WI38 (cell line): ENCODE data around the gene MCRIP2.

ENCODE experiments used
- H3K4me3 ChIP-seq: 2 replicates; pipeline ENCODE4 v1.5.1; 2011; ENCODE audit warnings: low read depth, mild to moderate bottlenecking, control low read depth, low read length
- TF ChIP-seq, protein P1 (sequence below): IDR thresholded peaks from 2 replicates; pipeline ENCODE4 v1.5.1; 2012; ENCODE audit warnings: low read depth, mild to moderate bottlenecking, control low read depth, low read length

MCRIP2 gene

DNA sequence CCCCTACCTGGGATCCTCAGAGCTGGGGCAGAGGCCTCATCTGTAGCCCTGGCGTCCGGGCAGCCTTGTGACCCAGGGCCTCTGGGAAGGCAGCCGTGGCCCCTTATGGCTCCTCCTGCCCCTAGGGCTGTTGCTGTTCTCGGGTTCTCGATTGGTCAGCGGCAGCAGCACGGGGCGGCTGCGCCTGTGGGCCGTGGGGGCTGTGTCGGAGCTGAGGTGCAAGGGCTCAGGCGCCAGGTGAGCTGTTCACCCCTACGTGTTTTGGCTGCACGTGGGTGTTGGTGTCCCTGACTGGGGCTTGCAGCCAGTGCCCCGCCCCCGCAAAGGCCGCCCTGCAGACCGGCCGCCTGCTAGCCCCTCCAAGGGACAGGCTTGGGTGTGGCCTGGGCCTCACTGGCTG lies 20.5 kb downstream of the MCRIP2 start:
- TF ChIP-seq, protein P1, sequence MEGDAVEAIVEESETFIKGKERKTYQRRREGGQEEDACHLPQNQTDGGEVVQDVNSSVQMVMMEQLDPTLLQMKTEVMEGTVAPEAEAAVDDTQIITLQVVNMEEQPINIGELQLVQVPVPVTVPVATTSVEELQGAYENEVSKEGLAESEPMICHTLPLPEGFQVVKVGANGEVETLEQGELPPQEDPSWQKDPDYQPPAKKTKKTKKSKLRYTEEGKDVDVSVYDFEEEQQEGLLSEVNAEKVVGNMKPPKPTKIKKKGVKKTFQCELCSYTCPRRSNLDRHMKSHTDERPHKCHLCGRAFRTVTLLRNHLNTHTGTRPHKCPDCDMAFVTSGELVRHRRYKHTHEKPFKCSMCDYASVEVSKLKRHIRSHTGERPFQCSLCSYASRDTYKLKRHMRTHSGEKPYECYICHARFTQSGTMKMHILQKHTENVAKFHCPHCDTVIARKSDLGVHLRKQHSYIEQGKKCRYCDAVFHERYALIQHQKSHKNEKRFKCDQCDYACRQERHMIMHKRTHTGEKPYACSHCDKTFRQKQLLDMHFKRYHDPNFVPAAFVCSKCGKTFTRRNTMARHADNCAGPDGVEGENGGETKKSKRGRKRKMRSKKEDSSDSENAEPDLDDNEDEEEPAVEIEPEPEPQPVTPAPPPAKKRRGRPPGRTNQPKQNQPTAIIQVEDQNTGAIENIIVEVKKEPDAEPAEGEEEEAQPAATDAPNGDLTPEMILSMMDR, result no peak
- no peak overlapping the region for H3K4me3 ChIP-seq

GRCh38 chr16:662597-662996 lies 21.0 kb downstream of the MCRIP2 start:
- H3K4me3 ChIP-seq, result no peak overlapping the region
- TF ChIP-seq, protein P1, result no peak

DNA sequence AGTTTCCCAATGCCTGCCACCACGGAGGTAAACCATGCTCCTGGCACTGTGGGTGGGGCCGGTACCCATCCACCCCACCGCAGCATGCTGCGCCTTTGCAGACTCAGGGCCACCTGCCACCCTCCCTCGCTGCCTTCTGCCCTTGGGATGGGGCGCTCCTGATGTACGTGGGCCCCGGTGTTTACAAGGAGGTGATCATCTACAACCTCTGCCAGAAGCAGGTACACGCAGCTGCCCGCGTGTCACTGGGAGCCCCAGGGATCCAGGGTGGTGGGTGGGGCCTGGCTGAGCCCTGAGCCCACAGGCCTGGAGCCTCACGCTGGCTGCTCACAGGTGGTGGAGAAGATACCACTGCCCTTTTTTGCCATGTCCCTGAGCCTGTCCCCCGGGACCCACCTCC lies 24.9 kb downstream of the MCRIP2 start:
- H3K4me3 ChIP-seq, result no peak overlapping the region
- TF ChIP-seq, protein P1, result no peak

DNA sequence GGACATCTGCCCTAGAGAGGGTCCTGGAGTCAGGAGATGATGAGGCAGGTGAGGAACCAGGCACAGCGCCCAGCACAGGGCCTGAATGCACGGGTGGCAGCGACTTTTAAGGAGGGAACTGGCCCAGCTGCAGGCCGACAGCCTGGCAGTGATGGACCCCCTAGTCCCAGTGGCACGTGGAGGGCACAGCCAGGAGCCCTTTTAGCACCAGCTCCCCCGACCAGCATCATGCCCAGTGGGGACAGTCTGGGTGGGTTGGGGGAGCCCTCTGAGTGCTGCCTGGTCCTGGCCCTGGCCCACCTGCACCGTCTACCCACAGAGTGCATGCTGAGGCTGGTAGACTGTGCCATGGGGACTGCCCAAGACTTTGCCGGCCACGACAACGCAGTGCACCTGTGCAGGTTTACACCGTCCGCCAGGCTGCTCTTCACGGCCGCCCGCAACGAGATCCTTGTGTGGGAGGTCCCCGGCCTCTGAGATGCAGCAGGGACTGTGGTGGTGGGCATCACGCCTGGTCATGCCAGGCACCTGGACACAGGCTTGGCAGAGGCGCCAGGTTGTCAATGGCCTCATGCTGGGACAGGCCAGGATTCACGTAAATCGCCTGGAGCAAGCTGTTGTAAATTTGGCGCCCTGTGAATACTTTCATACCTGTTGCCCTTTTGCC lies 25.6 kb downstream of the MCRIP2 start:
- H3K4me3 ChIP-seq, result no peak overlapping the region; the same call in 1 of the 2 replicates
- TF ChIP-seq, protein P1, result no peak

GRCh38 chr16:667780-668518 lies 26.3 kb downstream of the MCRIP2 start, which contains the start of gene RHOT2:
RHOT2 (plus strand) TSS chr16:668132; CDS start chr16:668200, 68 bp downstream.
- peak within 1 kb of the TSS; percentile 75 for H3K4me3 ChIP-seq
- TF ChIP-seq, protein P1, result peak; percentile 50

DNA sequence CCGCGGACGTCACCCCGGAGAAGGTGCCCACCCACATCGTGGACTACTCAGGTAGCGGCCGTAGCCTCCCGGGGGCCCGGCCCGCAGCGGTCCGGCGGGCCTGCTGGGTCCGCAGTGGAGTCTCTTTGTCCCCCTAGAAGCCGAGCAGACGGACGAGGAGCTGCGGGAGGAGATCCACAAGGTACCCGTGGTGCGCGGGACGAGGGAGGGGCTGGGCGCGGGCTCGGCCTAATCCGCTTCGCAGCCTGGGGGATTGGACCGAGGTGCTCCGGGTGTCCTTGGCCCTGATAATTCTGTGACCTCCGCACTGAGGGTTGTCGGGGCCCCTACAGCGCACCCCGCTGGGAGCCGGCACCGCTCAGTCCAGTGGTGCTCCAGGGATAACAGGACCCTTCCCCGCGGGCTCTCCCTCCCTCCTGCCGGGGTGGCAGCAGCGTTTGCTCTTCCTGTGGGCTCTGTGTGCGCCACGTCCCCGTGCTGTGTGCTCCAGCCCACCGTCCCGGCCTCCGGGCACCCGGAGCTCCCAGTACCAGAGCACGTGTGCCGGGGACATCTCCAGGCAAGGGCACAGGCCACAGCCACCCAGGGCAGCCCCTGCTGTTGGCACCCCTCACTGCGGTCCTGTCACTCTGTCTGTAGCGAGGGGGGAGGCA lies 27.0 kb downstream of the MCRIP2 start:
- H3K4me3 ChIP-seq, result peak overlapping the region; percentile 75
- TF ChIP-seq, protein P1, result no peak

- TF ChIP-seq, protein P1, result no peak
- no peak overlapping the region for H3K4me3 ChIP-seq
These were observed 28.0 kb downstream of the MCRIP2 start for GRCh38 chr16:669666-670065.
